Posterior vena cava (tissue), 2 donors: ENCODE results near the gene STRADB. TPM values are rescaled to one million over a fixed set of nuclear protein-coding genes. Genes with fewer than 3 reads are reported as not detected.
"Not testable (repeated sequence)": the region's sequence is repeated elsewhere in the genome, so short reads cannot be mapped to it uniquely, and the experiment has no call there.

Experiments
- DNase-seq: peaks from one replicate; pipeline ENCODE4 v3.0.0-alpha.2; 2020; ENCODE audit warnings: low spot score
- intact Hi-C, 2 donors: fragments of 100-400 bp; cut with DNase I; formaldehyde crosslinking; loops; one replicate each; pipeline versions ENCODE4 v1.14.1 to v1.14.2; 2022 to 2023
- total RNA-seq, 2 donors: library from RNA; stranded (reverse); fragmentation: NEBNext Ultra II Directional; extraction: Animal tissue kit (Norgen Biotek cat#: 25700); gene quantifications; one replicate each; pipeline ENCODE4 v1.2.1, GENCODE V29; 2021
- donor health status: DM: yes; HTN: yes; CAD: no.
- donor health status: DM: yes; HTN: yes; CAD: no.

The STRADB gene
- total RNA-seq, 2 donors from 2014 or later = 11.7 to 18.0 TPM

DNA sequence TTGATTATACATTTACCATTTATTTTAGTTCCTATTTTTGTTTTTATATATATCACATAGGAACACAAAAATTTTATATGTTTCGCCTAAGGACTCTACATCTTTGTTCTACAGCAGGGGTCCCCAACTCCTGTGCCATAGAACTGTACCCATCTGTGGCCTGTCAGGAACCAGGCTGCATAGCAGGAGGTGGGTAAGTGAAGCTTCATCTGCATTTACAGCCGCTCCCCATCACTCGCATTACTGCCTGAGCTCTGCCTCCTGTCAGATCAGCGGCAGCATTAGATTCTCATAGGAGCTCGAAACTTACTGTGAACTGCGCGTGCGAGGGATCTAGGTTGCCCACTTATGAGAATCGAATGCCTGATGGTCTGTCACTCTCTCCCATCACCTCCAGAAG, 25.6 kb upstream of the STRADB start:
- intact Hi-C loops = no loop called here
- DNase-seq = no peak

DNA sequence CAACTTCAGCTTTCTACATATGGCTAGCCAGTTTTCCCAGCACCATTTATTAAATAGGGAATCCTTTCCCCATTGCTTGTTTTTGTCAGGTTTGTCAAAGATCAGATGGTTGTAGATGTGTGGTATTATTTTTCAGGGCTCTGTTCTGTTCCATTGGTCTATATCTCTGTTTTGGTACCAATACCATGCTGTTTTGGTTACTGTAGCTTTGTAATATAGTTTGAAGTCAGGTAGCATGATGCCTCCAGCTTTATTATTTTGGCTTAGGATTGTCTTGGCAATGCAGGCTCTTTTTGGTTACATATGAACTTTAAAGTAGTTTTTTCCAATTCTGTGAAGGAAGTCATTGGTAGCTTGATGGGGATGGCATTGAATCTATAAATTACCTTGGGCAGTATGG, 23.2 kb upstream of the STRADB start:
- intact Hi-C loops = not testable (repeated sequence)

GRCh38 chr2:201429835-201430234, 21.7 kb upstream of the STRADB start:
- intact Hi-C loops, DNase-seq: not testable (repeated sequence)

More for the DNA sequence above, 23.2 kb upstream of the STRADB start:
- DNase-seq = not testable (repeated sequence)

DNA sequence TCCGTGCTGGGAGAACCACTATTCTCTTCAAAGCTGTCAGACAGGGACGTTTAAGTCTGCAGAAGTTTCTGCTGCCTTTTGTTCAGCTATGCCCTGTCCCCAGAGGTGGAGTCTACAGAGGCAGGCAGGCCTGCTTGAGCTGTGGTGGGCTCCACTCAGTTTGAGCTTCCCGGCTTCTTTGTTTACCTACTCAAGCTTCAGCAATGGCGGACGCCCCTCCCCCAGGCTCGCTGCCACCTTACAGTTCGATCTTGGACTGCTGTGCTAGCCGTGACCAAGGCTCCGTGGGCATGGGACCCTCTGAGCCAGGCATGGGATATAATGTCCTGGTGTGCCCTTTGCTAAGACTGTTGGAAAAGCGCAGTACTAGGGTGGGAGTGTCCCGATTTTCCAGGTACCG, 21.2 kb upstream of the STRADB start:
- not testable (repeated sequence) for DNase-seq

GRCh38 chr2:201430839-201431238, 20.7 kb upstream of the STRADB start:
- intact Hi-C loops = no loop called here
- DNase-seq = no peak

More for the DNA sequence above, 21.2 kb upstream of the STRADB start:
- intact Hi-C loops = not testable (repeated sequence)

DNA sequence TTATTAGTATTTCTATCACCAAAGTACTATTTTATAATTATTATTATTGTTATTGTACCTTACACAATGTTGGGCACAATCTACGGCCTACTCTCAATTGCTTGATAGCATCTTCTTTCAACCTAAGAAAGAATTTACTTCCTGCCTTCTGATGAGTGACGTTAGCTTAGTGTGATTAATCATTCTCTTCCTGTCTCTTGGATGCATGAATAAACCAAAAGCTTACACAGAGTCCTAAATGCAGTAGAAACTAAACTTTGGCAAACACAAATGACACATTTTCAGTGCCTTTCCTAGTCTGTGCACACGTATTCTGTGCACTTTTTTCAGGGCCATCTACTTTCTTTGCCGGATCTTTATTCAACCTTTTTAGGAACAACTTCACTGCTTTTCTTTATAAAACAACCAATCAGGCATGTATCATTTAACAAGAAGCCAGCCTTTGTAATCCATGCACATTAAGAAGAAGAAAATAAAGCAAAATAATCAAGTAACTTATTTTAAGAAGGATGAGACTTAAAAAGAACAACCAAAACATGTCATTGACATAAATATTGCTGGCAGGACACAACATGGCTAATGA, 19.4 kb upstream of the STRADB start:
- intact Hi-C loops = no loop called here
- no peak for DNase-seq

DNA sequence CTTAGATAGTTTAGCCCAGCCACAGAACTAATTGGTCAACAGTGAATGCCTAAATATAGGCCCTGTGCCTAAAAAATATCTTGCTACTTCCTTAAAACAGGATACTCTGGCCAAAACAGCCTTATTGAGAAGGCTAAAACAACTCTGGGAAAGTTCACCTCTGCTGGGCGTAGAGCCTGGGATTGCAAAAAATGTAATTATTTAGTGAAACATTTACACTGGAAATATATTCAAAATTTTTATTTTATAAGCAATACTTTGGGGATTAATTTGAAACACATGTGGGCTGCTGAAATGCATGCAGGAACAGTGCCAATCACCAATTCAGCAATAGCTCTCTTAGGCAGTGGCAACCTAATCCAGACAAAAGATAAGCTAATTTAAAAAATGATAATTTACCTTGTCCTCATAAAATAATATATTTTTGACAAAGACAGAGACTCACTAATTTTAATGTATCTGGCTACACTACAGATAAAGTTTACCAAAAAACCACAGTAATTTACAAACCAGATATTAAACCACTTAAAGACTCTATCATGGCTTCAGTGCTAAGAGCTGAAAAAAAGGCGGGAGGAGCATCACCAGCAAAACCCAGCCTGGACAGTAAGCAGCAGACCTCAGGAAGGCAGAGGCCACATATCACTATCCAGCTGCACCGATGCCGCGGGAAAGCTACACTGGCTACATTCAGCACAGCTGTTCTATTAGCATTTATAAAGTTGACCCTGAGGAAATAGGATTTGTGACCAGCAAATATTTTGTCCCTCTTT, 18.7 kb upstream of the STRADB start:
- intact Hi-C loops = no loop called here

GRCh38 chr2:201433394-201433995, 18.0 kb upstream of the STRADB start:
- no peak for DNase-seq
- intact Hi-C loops = no loop called here

More for the DNA sequence above, 18.7 kb upstream of the STRADB start:
- DNase-seq = no peak

DNA sequence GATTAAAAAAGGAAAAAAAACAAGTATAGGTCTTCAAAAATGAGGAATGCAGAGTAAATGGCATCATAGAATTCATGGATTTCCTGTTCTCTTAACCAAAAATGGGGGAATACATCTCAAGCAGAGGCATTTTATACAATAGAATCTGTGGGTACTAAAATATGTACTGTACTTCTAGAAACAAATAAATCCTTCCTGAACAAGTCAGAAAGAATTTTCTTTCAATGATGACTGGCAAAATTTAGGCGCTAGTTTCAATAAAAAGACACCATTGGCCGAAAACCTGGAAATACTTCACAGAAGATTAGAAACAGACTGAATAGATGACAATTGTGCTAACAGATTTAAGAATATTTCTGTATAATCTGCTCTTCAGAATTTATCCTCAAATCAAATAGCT, 15.4 kb upstream of the STRADB start:
- no peak for DNase-seq
- intact Hi-C loops = no loop called here

GRCh38 chr2:201439336-201439922, 12.1 kb upstream of the STRADB start:
- DNase-seq, intact Hi-C loops: not testable (repeated sequence)

- intact Hi-C loops = no loop called here
- no peak for DNase-seq
These were observed 11.4 kb upstream of the STRADB start for GRCh38 chr2:201440182-201440581.

GRCh38 chr2:201441409-201441808, 10.1 kb upstream of the STRADB start:
- intact Hi-C loops = no loop called here
- DNase-seq = no peak

GRCh38 chr2:201444746-201445465, 6.6 kb upstream of the STRADB start:
- intact Hi-C loops = no loop called here
- DNase-seq = no peak

DNA sequence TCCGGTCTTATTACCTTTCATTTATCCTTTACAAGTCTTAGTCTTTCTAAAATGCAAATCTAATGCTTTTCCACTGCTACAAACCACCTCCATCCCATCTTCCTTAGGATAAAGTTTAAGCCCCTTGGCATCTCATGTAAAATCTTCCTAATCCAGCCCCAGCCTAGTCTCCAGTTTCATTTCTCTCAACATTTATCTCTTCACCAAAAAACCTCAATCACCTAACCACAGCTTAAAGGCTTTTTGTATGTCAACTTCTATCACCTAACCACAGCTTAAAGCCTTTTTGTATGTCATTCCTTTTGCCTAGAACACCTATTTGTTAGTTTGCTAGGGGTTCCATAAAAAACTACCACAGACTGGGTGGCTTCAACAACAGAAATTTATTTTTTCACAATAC, 4.5 kb upstream of the STRADB start:
- no peak for DNase-seq
- intact Hi-C loops = no loop called here

DNA sequence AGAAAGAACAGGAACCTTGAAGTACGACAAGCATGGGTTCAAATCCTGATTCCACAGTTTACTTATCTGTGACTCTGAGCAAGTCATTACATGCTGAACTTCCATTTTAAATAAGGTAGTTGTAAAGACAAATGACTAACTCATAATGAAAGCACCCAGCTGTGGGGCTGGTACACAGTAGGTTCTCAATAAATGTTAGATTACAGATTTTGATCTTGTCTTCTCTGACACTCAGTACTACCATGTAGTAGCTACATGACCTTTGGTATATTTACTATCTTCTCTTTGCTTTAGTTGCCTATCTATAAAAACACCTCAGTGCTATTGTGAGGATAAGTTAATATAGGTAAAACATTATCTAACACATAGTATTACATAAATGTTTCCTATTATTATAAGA, 3.5 kb upstream of the STRADB start:
- DNase-seq = no peak
- intact Hi-C loops = no loop called here

GRCh38 chr2:201448701-201449100, 2.8 kb upstream of the STRADB start:
- intact Hi-C loops = no loop called here
- no peak for DNase-seq

DNA sequence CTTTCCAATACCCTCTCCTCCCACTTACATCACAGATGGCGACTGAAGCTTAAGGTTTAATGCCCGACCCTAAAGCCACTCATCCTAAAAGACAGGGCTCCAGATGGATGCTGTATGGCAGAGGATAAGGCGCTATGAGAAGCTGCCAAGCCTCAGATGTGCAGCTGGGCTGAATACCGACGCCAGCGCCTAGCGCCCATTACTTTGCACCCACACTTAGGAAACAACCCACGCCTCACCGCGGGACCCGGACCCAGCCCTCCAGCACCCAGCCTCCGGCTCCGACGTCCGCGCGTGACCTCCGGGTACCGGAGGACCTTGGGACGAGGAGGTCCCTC, 617 bp upstream of the STRADB start:
- DNase-seq = no peak
- intact Hi-C loops = loop anchor here in 1 of 2 donors (5.0 kb wide), 1 partner anchor 44 kb away; no protein-coding TSS in a partner anchor

GRCh38 chr2:201452058-201452921, 750 bp downstream of the STRADB start:
- DNase-seq = no peak
- intact Hi-C loops = loop anchor here in 1 of 2 donors (5.0 kb wide), 1 partner anchor 45 kb away; no protein-coding TSS in a partner anchor
